HEK293T (cell line): ENCODE data around the gene RAC3.

ENCODE experiments used
- ARNT ChIP-seq: fragments of 450-650 bp; IDR thresholded peaks from 2 replicates; pipeline ENCODE4 v1.6.1; 2017; ENCODE audit warnings: mild to moderate bottlenecking
- BHLHE40 ChIP-seq: fragments of 450-650 bp; IDR thresholded peaks from 2 replicates; pipeline ENCODE4 v1.6.1; 2016; ENCODE audit warnings: mild to moderate bottlenecking, moderate library complexity, borderline replicate concordance
- ELF4 ChIP-seq: fragments of 450-650 bp; IDR thresholded peaks from 2 replicates; pipeline ENCODE4 v1.6.1; 2017; ENCODE audit warnings: antibody characterized with exemption
- FOXA1 ChIP-seq: fragments of 450-650 bp; IDR thresholded peaks from 2 replicates; pipeline ENCODE4 v1.6.1; 2016; ENCODE audit warnings: mild to moderate bottlenecking
- FOXM1 ChIP-seq: fragments of 450-650 bp; IDR thresholded peaks from 2 replicates; pipeline ENCODE4 v1.6.1; 2017; ENCODE audit warnings: mild to moderate bottlenecking, borderline replicate concordance
- HDGF ChIP-seq: fragments of 450-650 bp; IDR thresholded peaks from 2 replicates; pipeline ENCODE4 v1.6.1; 2017; ENCODE audit warnings: antibody characterized with exemption, borderline replicate concordance
- L3MBTL2 ChIP-seq: fragments of 450-650 bp; conservative IDR thresholded peaks from 2 replicates; pipeline ENCODE4 v1.6.1; 2016; ENCODE audit warnings: mild to moderate bottlenecking
- LEF1 ChIP-seq: fragments of 450-650 bp; IDR thresholded peaks from 2 replicates; pipeline ENCODE4 v1.6.1; 2017; ENCODE audit warnings: mild to moderate bottlenecking, borderline replicate concordance
- NFRKB ChIP-seq: fragments of 450-650 bp; IDR thresholded peaks from 2 replicates; pipeline ENCODE4 v1.6.1; 2016; ENCODE audit warnings: mild to moderate bottlenecking, moderate library complexity
- SP1 ChIP-seq: fragments of 450-650 bp; IDR thresholded peaks from 2 replicates; pipeline ENCODE4 v1.6.1; 2017
- SUZ12 ChIP-seq: fragments of 450-650 bp; IDR thresholded peaks from 2 replicates; pipeline ENCODE4 v1.6.1; 2016; ENCODE audit warnings: mild to moderate bottlenecking
- TARDBP ChIP-seq: fragments of 450-650 bp; IDR thresholded peaks from 2 replicates; pipeline ENCODE4 v1.6.1; 2016
- ZNF384 ChIP-seq: fragments of 450-650 bp; IDR thresholded peaks from 2 replicates; pipeline ENCODE4 v1.6.1; 2016
- TF ChIP-seq, protein P1 (sequence below): fragments of 450-650 bp; IDR thresholded peaks from 2 replicates; pipeline ENCODE4 v1.6.1; 2016

- TF ChIP-seq SP1 (no peak), BHLHE40 (no peak), FOXA1 (no peak), LEF1 (no peak), ARNT (no peak), FOXM1 (no peak), SUZ12 (no peak), NFRKB (no peak), L3MBTL2 (no peak), ELF4 (no peak), HDGF (no peak), TARDBP (no peak), ZNF384 (no peak)
- TF ChIP-seq, protein P1, sequence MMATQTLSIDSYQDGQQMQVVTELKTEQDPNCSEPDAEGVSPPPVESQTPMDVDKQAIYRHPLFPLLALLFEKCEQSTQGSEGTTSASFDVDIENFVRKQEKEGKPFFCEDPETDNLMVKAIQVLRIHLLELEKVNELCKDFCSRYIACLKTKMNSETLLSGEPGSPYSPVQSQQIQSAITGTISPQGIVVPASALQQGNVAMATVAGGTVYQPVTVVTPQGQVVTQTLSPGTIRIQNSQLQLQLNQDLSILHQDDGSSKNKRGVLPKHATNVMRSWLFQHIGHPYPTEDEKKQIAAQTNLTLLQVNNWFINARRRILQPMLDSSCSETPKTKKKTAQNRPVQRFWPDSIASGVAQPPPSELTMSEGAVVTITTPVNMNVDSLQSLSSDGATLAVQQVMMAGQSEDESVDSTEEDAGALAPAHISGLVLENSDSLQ: no peak
Measured at GRCh38 chr17:81987161-81987770, 44.2 kb upstream of the RAC3 start.
